SK-MEL-5 (cell line): ENCODE measurements around the gene RFLNA. TPM values are rescaled to one million over a fixed set of nuclear protein-coding genes. Genes with fewer than 3 reads are reported as not detected.

ENCODE experiments used
- DNase-seq: peaks from one replicate; pipeline ENCODE4 v3.0.0-alpha.2; 2016; ENCODE audit warnings: low read depth, low spot score
- in situ Hi-C: cut with HindIII; loops from 2 replicates; pipeline ENCODE4 v1.10.0; 2016; ENCODE audit warnings: low sequenced_read_pairs, high pct_unique_total_duplicates, low pct_unique_long_range_greater_than_20kb
- total RNA-seq: library from RNA; depleted of rRNA; stranded (reverse); fragments of >200 nt; shearing (Covaris generic); gene quantifications from 2 replicates; pipeline ENCODE4 v1.2.3, GENCODE V29; 2014

RFLNA gene
- total RNA-seq, 1 experiment from 2014 or later, result not detected

GRCh38 chr12:124278389-124279101, 16.3 kb upstream of the RFLNA start:
- in situ Hi-C loops, result no loop called here
- peak; percentile 87 for DNase-seq

DNA sequence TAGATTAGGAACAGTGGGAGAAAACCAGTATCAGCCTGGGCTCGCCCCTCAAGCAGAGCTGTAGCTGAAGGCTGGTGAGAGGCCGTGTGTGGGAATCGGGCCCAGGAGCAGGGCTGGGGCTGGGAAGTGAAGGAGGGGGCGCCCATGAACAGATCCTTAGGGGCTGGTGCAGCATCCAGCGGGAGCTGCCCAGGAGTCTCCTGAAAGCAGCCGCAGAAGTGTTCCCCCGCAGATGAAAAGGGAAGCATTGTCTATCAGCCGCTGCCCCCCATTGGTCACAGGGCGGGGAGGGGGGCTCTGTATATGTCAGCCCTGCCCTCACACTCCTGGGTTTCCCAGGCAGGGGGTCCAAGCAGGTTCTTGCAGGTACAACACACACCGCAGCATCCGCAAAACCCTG, 15.6 kb upstream of the RFLNA start:
- in situ Hi-C loops, result no loop called here
- no peak for DNase-seq

GRCh38 chr12:124279846-124280360, 15.0 kb upstream of the RFLNA start:
- in situ Hi-C loops, result no loop called here
- DNase-seq, result no peak

DNA sequence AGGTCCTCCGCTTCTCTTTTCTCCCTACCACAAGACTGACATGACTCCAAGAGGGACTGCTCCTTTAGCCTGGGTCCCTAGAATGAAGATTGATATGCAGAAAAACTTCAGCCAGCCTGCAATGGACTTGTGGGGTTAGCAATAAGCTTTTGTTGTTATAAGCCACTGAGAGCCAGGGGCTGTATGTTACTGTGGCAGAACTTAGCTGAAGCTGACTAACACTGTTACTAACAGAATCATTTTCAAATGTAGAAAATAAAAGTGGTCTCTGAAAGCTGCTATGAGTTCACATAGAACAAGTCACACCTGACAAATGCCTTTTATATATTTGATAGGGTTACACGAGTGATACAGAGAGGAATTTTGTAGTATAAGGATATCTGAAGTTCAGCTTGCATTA, 13.6 kb upstream of the RFLNA start:
- DNase-seq, result no peak
- in situ Hi-C loops, result no loop called here

DNA sequence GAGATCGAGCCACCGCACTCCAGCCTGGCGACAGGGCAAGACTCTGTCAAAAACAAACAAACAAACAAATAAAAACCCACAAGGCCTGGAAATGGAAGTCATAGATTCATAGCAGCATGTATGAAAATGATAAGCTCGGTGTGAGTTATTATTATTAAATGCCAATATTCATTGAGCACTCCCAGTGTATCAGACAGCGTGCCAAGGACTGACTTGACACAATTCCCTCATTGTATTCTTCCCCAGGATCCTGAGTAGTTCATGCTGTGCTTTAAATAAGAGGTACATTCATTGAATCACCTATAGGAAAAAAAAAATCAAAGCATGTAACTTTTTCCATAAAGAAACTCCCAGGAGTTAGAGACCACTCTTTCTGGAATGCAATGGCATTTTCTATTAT, 12.6 kb upstream of the RFLNA start:
- peak; percentile 61 for DNase-seq
- in situ Hi-C loops, result no loop called here

DNA sequence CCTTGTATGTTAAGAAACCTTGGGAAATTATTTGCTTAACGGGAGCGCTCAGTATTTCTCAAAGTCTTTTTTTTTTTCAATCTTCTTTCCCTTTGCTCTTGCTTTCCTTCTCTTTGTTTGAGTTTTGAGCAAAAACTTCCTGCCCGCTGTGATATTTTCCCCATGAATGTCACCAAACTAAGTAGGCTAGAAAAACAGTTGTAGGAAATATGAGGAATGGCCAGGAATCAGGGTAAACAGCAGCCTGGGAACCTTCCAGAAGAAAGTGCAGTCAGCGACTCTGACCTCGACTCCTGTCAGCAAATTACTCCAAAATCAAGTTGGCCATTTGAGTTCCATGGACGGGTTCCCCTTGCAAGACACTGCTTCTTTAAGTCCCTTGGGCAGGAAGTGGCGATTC, 11.6 kb upstream of the RFLNA start:
- in situ Hi-C loops, result no loop called here
- no peak for DNase-seq

- in situ Hi-C loops, result no loop called here
Measured at GRCh38 chr12:124284368-124284767, 10.5 kb upstream of the RFLNA start.

GRCh38 chr12:124286414-124286813, 8.5 kb upstream of the RFLNA start:
- in situ Hi-C loops, result no loop called here
- peak; percentile 92 for DNase-seq

More at GRCh38 chr12:124284368-124284767, 10.5 kb upstream of the RFLNA start:
- no peak for DNase-seq

- in situ Hi-C loops, result no loop called here
- DNase-seq, result no peak
Measured at GRCh38 chr12:124286971-124287370, 7.9 kb upstream of the RFLNA start.

DNA sequence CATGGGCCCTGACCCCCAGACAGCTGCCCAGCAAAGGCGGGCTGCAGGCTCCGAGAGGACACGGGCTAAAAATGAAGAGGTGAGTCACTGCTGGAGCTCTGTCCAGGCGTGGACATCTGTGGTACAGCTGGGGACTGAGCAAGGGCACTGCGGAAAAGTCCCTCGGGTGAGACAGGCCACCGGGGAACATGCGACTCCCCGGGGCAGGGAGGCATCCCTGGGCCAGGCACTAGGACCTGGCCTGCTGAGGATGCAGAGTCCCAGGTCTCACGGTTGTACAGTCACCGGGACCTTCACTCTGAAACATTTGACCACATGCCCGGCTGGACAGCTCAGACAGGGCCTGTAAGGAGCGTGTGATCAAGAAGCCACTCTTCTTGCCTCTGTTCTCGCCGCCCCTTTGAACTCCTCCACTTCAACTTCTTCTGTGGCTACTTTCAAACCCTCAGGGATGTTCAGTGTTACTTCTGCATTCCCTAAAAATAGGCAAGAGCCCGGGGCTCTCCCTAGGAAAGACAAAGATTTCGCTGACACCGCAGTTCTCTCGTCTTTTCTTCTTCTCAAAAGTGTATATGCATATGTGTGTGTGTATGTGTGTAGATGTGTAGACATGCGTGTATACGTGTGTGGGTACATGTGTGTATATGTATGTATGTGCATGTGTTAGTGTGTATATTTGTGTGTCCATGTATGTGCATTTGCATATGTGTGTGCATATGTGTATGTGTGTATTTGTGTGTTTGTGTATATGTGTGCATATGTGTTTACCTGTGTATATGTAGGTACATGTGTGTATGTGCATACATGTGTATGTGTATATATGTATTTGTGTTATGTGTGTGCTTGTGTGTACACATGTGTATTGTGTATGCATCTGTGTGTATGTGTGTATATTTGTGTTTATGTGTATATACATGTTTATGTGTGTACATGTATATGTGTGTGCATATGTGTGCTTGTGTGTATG, 5.0 kb upstream of the RFLNA start:
- in situ Hi-C loops, result no loop called here
- DNase-seq, result no peak

DNA sequence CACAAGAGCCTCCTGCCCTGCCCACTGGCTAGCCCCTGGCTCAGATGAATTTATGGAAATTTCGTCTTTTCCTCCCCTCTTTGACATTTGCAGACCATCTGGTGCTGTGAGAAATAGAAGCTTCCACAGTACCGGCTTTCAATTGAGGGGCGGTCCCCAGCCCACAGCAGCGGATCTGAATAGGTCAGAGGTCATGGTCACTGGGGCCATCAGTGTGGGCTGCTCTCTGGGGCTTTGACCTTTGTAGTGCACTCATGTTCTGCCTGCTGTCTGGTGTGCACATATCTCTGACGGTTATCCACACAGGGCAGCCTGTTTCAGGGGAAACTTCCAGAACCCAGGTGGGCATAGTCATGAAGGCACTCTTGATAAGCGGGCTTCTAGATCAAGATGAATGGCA, 2.5 kb upstream of the RFLNA start:
- DNase-seq, result no peak
- in situ Hi-C loops, result no loop called here

GRCh38 chr12:124293286-124294003, 1.4 kb upstream of the RFLNA start:
- in situ Hi-C loops, result no loop called here

DNA sequence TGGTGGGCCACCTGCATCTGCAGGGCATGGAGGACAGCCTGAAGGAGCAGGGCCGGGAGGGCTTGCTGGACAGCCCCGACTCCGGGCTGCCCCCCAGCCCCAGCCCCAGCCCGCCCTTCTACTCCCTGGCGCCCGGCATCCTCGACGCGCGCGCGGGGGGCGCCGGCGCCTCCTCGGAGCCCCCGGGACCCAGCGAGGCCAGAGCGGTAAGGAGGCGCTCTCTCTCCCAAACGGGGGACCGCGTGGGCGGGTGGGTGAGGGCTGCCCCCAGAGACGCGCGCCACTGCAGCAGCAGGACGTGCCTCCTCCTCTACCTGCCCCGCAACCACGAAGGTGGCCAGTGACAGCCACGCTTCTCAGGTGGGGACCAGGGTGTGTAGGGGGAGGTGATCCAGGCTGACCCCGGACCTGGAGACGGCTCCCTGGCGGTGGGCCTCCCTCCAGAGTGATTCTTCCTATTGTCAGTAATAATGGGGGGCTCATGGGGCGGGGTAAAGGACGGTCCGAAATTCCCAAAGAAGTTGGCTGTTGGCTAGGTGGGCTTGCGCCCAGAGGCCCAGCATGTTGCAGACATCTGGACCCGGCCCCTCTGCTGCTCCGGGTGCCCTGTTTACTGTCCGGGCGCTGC, 652 bp downstream of the RFLNA start:
- in situ Hi-C loops, result no loop called here
- DNase-seq, result no peak

More at GRCh38 chr12:124293286-124294003, 1.4 kb upstream of the RFLNA start:
- DNase-seq, result no peak

DNA sequence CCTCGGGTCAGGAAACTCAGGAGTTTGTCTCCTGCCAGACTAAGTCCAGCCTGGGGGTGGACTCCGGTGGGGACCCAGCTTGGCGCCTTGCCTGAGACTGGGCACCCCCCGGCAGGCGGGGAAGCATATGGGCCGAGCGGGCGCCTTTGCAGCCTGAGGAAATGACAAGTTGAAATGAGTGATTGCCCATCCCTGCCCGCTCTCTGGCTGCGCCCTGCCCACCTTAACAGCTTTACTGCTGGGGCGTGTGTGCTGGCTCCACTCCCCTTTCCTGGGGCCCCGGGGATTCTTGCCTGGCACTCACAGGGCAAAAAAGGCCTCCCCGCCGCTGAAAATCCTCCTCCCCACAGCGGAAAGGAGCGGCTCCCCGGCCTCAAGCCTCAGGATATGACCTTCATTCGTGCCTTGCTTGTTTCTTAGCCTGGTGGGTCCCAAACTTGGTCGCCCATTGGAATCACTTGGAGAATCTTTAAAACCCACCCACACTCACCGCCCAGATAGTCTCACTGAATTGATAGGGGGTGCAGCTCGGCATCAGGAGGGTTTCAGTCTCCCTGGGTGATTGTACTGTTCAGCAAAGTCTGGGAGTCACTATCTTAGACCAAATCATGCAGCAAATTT, 1.5 kb downstream of the RFLNA start:
- no peak for DNase-seq
- in situ Hi-C loops, result no loop called here

DNA sequence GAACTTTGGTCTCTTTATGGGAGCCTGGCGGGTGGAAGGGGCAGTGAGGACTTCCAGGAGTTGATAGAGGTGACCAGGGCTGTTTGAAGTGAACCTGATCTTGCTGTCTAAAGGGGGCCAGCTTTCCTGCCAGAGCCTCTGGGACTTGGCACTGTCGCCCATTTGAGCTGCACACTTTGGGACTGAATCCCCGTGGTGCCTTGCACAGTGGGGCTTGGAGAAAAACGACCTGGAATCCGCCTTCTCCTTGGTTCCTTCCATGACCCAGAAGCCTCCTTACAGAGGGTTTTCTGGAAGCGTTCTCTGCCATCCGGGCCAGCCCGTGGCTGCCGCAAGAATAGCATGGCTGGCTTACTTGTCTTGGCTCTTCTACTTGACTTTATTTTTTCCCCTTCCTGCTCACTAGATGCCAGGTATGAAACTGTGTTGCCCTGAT, 2.0 kb downstream of the RFLNA start:
- in situ Hi-C loops, result no loop called here
- no peak for DNase-seq

DNA sequence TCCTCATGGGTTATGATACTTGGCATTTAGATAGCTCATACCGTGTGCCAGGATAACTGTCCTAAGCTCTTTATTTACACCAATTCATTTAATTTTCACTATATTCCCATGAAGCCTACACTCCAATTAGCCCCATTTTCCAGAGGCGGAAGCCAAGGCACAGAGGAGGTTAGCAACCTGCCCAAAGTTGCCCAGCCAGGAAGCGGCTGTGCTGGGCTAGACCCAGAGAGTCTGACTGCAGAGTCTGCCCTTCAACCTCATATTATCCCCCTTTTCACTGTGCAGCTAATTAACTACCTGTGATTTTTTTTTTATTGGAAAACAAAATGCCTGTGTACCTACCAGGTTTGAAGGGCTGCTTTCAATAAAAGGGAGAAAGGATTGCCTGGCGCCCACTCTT, 2.5 kb downstream of the RFLNA start:
- DNase-seq, result no peak
- in situ Hi-C loops, result no loop called here

DNA sequence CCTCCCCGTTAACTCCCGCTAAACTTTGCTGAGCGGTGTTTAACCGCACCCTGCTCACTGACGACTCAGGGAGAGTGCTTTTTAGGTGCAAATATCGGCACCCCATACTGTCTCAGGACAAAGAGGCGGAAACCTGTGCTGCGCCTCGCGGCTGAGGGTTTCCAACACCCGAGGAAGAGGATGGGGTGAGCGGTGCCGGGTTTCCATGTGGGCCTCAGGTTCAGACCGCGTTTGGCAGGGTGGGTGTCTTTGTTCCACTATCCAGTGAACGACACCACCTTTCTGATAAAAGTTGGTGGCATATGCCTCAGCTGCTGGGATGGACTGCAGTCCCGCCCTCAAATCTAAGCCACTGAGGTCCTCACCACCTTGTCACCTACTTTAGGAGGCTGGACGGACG, 3.0 kb downstream of the RFLNA start:
- in situ Hi-C loops, result no loop called here
- no peak for DNase-seq
